Kidney epithelial cell (primary cell): ENCODE results near the gene TMEM79. TPM values are rescaled to one million over a fixed set of nuclear protein-coding genes. Genes with fewer than 3 reads are reported as not detected.
A peak's percentile ranks its signal among the peaks of the same experiment; 100 is the strongest.

Experiments
- DNase-seq: peaks from one replicate; pipeline ENCODE4 v3.0.0-alpha.2; 2010; ENCODE audit warnings: low read depth
- H3K27me3 ChIP-seq: 2 replicates; pipeline ENCODE4 v1.6.0; 2011; ENCODE audit warnings: low read length; ENCODE audit not compliant: control insufficient read depth, insufficient read depth
- H3K36me3 ChIP-seq: 2 replicates; pipeline ENCODE4 v1.5.1; 2011; ENCODE audit warnings: low read length; ENCODE audit not compliant: control insufficient read depth, insufficient read depth
- H3K4me3 ChIP-seq: 2 replicates; pipeline ENCODE4 v1.5.1; 2011; ENCODE audit warnings: low read depth, mild to moderate bottlenecking, control low read depth, low read length
- CTCF ChIP-seq: IDR thresholded peaks from 2 replicates; pipeline ENCODE4 v1.5.1; 2011; ENCODE audit warnings: mild to moderate bottlenecking, moderate library complexity, low read length, control low read depth, inconsistent platforms; ENCODE audit not compliant: insufficient read depth, poor library complexity, severe bottlenecking
- total RNA-seq: library from RNA; depleted of rRNA; stranded (reverse); fragments of >200 nt; gene quantifications from 2 replicates; pipeline ENCODE4 v1.2.3, GENCODE V29; 2015

Gene TMEM79
- 1.9 and 3.0 TPM in 2 replicates for total RNA-seq

GRCh38 chr1:156284112-156284511 is at the start of gene TMEM79:
Gene TMEM79, plus strand, starts transcription at chr1:156284325. Its CDS starts 902 bp downstream, at chr1:156285227.
- Histone ChIP-seq H3K27me3 (no peaks in the 10 kb centered on the region), H3K36me3 (no peaks in the 10 kb centered on the region), H3K4me3 (peak within 1 kb of the TSS; percentile 71)
- TF ChIP-seq CTCF: no peak
- DNase-seq: no peak

- TF ChIP-seq CTCF: no peak
- Histone ChIP-seq H3K4me3 (no peak overlapping the region), H3K36me3 (no peaks in the 10 kb centered on the region), H3K27me3 (no peaks in the 10 kb centered on the region)
- DNase-seq: no peak
Observed at GRCh38 chr1:156236164-156236563, 48.0 kb upstream of the TMEM79 start.

GRCh38 chr1:156238248-156238647 is 45.9 kb upstream of the TMEM79 start:
- no peaks in the 10 kb centered on the region for H3K36me3 ChIP-seq
- TF ChIP-seq CTCF: no peak

GRCh38 chr1:156241311-156241811 is 42.8 kb upstream of the TMEM79 start:
- Histone ChIP-seq H3K27me3 (peaks cover 4% of the 10 kb centered on the region), H3K36me3 (no peaks in the 10 kb centered on the region), H3K4me3 (no peak overlapping the region)
- no peak for TF ChIP-seq CTCF
- DNase-seq: no peak

More at GRCh38 chr1:156238248-156238647, 45.9 kb upstream of the TMEM79 start:
- Histone ChIP-seq H3K27me3 (no peaks in the 10 kb centered on the region), H3K4me3 (no peak overlapping the region)
- no peak for DNase-seq

- Histone ChIP-seq H3K27me3 (peaks cover 4% of the 10 kb centered on the region), H3K4me3 (no peak within 1 kb of the TSS), H3K36me3 (no peaks in the 10 kb centered on the region)
- TF ChIP-seq CTCF: no peak
- no peak for DNase-seq
Observed at GRCh38 chr1:156241926-156242325, 42.2 kb upstream of the TMEM79 start, which contains the start of gene BGLAP. Gene BGLAP, plus strand, starts transcription at chr1:156242184. Its CDS starts 48 bp downstream, at chr1:156242232.

- no peak for DNase-seq
- H3K36me3 ChIP-seq: no peaks in the 10 kb centered on the region
- TF ChIP-seq CTCF: no peak
- peaks cover 4% of the 10 kb centered on the region for H3K27me3 ChIP-seq
- H3K4me3 ChIP-seq: no peak overlapping the region
Observed at GRCh38 chr1:156242738-156243137, 41.4 kb upstream of the TMEM79 start.
